SHP77 treated with DMSO at 0.1 percent for 48 hours (cell line): Measurements from ENCODE around the gene SLIT3.
"Not testable (repeated sequence)": the region's sequence is repeated elsewhere in the genome, so short reads cannot be mapped to it uniquely, and the experiment has no call there.

Source experiments
- DNase-seq: peaks from one replicate; lab custom pipeline; 2025; lab: John Stamatoyannopoulos, UW

Gene SLIT3

GRCh38 chr5:168668078-168668477 is 632.9 kb downstream of the SLIT3 start:
- DNase-seq = no peak

GRCh38 chr5:168667301-168667840 is 633.6 kb downstream of the SLIT3 start:
- no peak for DNase-seq

- DNase-seq = no peak
Measured at GRCh38 chr5:168666356-168666755, 634.6 kb downstream of the SLIT3 start.

- no peak for DNase-seq
Measured at GRCh38 chr5:168663276-168664004, 637.5 kb downstream of the SLIT3 start.

- DNase-seq = no peak
Measured at GRCh38 chr5:168661593-168662485, 639.1 kb downstream of the SLIT3 start.

- DNase-seq = no peak
Measured at GRCh38 chr5:168660691-168661090, 640.2 kb downstream of the SLIT3 start.

- no peak for DNase-seq
Measured at GRCh38 chr5:168659286-168659847, 641.6 kb downstream of the SLIT3 start.

GRCh38 chr5:168658394-168658793 is 642.5 kb downstream of the SLIT3 start:
- DNase-seq = no peak

- no peak for DNase-seq
Measured at GRCh38 chr5:168656633-168657032, 644.3 kb downstream of the SLIT3 start.

GRCh38 chr5:168655316-168655715 is 645.6 kb downstream of the SLIT3 start:
- no peak for DNase-seq

- no peak for DNase-seq
Measured at GRCh38 chr5:168654211-168654721, 646.7 kb downstream of the SLIT3 start.

- no peak for DNase-seq
Measured at GRCh38 chr5:168653626-168654025, 647.3 kb downstream of the SLIT3 start.

GRCh38 chr5:168651648-168652047 is 649.3 kb downstream of the SLIT3 start:
- DNase-seq = no peak

GRCh38 chr5:168649306-168649705 is 651.6 kb downstream of the SLIT3 start:
- DNase-seq = no peak

GRCh38 chr5:168648576-168648975 is 652.4 kb downstream of the SLIT3 start:
- no peak for DNase-seq

GRCh38 chr5:168648016-168648415 is 652.9 kb downstream of the SLIT3 start:
- no peak for DNase-seq

- no peak for DNase-seq
Measured at GRCh38 chr5:168647083-168647482, 653.9 kb downstream of the SLIT3 start.

- no peak for DNase-seq
Measured at GRCh38 chr5:168646335-168646734, 654.6 kb downstream of the SLIT3 start.

GRCh38 chr5:168645195-168645594 is 655.7 kb downstream of the SLIT3 start:
- DNase-seq = no peak

- DNase-seq = no peak
Measured at GRCh38 chr5:168642019-168642418, 658.9 kb downstream of the SLIT3 start.

- not testable (repeated sequence) for DNase-seq
Measured at GRCh38 chr5:168638846-168639245, 662.1 kb downstream of the SLIT3 start.

- DNase-seq = no peak
Measured at GRCh38 chr5:168637793-168638192, 663.1 kb downstream of the SLIT3 start.
